ENCODE results near the gene ARHGAP10.

GRCh38 chr4:147769386-147769785, 37.5 kb downstream of the ARHGAP10 start:
- TF ChIP-seq CTCF (IDR thresholded peaks at IDR 0.05) = no peak
- TF ChIP-seq POLR2A (IDR thresholded peaks at IDR 0.05) = no peak
